IMR-90 (cell line): ENCODE measurements around the gene ADAMTSL4. TPM values are rescaled to one million over a fixed set of nuclear protein-coding genes. Genes with fewer than 3 reads are reported as not detected.

Experiments used
- ATAC-seq: fragments of 200-7000 bp; cut with Tn5 transposase; 2 replicates; pipeline ENCODE4 v1.9.1; 2020; ENCODE audit warnings: low read depth, mild to moderate bottlenecking, moderate library complexity
- BruUV-seq: library from RNA; stranded (reverse); fragments of 400-500 nt; replicated peaks from 2 replicates; lab custom pipeline; 2021; lab: Mats Ljungman, UMichigan
- CTCF ChIA-PET: fragments of 300-600 bp; formaldehyde crosslinking; extraction: SDS; loops from one replicate; lab custom pipeline; 2021; ENCODE audit warnings: antibody characterized with exemption; lab: Yijun Ruan, JAX
- POLR2A ChIA-PET: fragments of 300-600 bp; sonication (Branson Sonifier 250); formaldehyde crosslinking; loops from one replicate; lab custom pipeline; 2022; ENCODE audit warnings: antibody characterized with exemption; ENCODE audit not compliant: unreplicated experiment; lab: Charles Lee
- DNase-seq: peaks from one replicate; pipeline ENCODE4 v3.0.0; 2013
- H2AFZ ChIP-seq: replicated peaks from 2 replicates; pipeline ENCODE3; 2013; ENCODE audit warnings: low read length, mild to moderate bottlenecking; ENCODE audit not compliant: poor library complexity
- H2AK5ac ChIP-seq: 2 replicates; pipeline ENCODE4 v1.6.1; 2013; ENCODE audit warnings: low read depth, low read length, inconsistent platforms
- H2AK9ac ChIP-seq: replicated peaks from 2 replicates; pipeline ENCODE3; 2013; ENCODE audit warnings: mild to moderate bottlenecking, low read depth, low read length, moderate library complexity; ENCODE audit not compliant: poor library complexity
- H2BK120ac ChIP-seq: 2 replicates; pipeline ENCODE4 v1.6.1; 2013; ENCODE audit warnings: low read depth, low read length, inconsistent platforms
- H2BK15ac ChIP-seq: 3 replicates; pipeline ENCODE4 v1.6.1; 2013; ENCODE audit warnings: low read depth, low read length, inconsistent platforms
- H2BK20ac ChIP-seq: 2 replicates; pipeline ENCODE4 v1.6.1; 2013; ENCODE audit warnings: low read depth, mild to moderate bottlenecking, inconsistent platforms, low read length, moderate library complexity
- H2BK5ac ChIP-seq: 2 replicates; pipeline ENCODE4 v1.6.1; 2013; ENCODE audit warnings: mild to moderate bottlenecking, low read depth, low read length, inconsistent platforms; ENCODE audit not compliant: poor library complexity, severe bottlenecking
- H3K14ac ChIP-seq: replicated peaks from 2 replicates; pipeline ENCODE4 v1.6.1; 2013; ENCODE audit warnings: low read depth, low read length, inconsistent platforms
- H3K18ac ChIP-seq: 2 replicates; pipeline ENCODE4 v1.6.1; 2013; ENCODE audit warnings: low read depth, low read length, control low read depth
- H3K23ac ChIP-seq: 2 replicates; pipeline ENCODE4 v1.6.1; 2013; ENCODE audit warnings: low read depth, low read length, inconsistent platforms
- H3K27ac ChIP-seq: 2 replicates; pipeline ENCODE4 v1.5.1; 2013; ENCODE audit warnings: mild to moderate bottlenecking, control low read depth, low read length; ENCODE audit not compliant: insufficient read depth
- H3K27me3 ChIP-seq: 2 replicates; pipeline ENCODE4 v1.6.1; 2013; ENCODE audit warnings: low read length; ENCODE audit not compliant: control insufficient read depth, insufficient read depth
- H3K36me3 ChIP-seq: 2 replicates; pipeline ENCODE4 v1.6.1; 2013; ENCODE audit warnings: low read length, mixed read lengths; ENCODE audit not compliant: control insufficient read depth, insufficient read depth
- H3K4ac ChIP-seq: 2 replicates; pipeline ENCODE4 v1.6.1; 2013; ENCODE audit warnings: low read depth, low read length, inconsistent platforms
- H3K4me1 ChIP-seq: 2 replicates; pipeline ENCODE4 v1.6.1; 2013; ENCODE audit warnings: low read length, mixed read lengths; ENCODE audit not compliant: control insufficient read depth, insufficient read depth
- H3K4me2 ChIP-seq: 2 replicates; pipeline ENCODE4 v1.6.1; 2013; ENCODE audit warnings: low read depth, mild to moderate bottlenecking, control low read depth, low read length, moderate library complexity
- H3K4me3 ChIP-seq: 2 replicates; pipeline ENCODE4 v1.5.1; 2013; ENCODE audit warnings: low read depth, mild to moderate bottlenecking, control low read depth, low read length, moderate library complexity; ENCODE audit not compliant: insufficient read depth
- H3K56ac ChIP-seq: 2 replicates; pipeline ENCODE4 v1.6.1; 2013; ENCODE audit warnings: low read length, inconsistent platforms; ENCODE audit not compliant: insufficient read depth; ENCODE audit errors: extremely low read depth
- H3K79me1 ChIP-seq, 2 experiments: 2 replicates each; pipeline ENCODE4 v1.6.1; 2013; ENCODE audit warnings: low read length in 2 of 2, inconsistent platforms in 1 of 2, low read depth in 1 of 2
- H3K9ac ChIP-seq: 2 replicates; pipeline ENCODE4 v1.6.1; 2013; ENCODE audit warnings: low read depth, low read length, control low read depth
- H3K9me1 ChIP-seq: 2 replicates; pipeline ENCODE4 v1.6.1; 2013; ENCODE audit warnings: low read length, inconsistent platforms; ENCODE audit not compliant: insufficient read depth
- H3K9me3 ChIP-seq: 2 replicates; pipeline ENCODE4 v1.6.1; 2013; ENCODE audit warnings: low read length; ENCODE audit not compliant: control insufficient read depth, insufficient read depth
- H4K20me1 ChIP-seq: 2 replicates; pipeline ENCODE4 v1.6.1; 2013; ENCODE audit warnings: low read length, inconsistent platforms; ENCODE audit not compliant: insufficient read depth
- H4K5ac ChIP-seq: 2 replicates; pipeline ENCODE4 v1.6.1; 2013; ENCODE audit warnings: mild to moderate bottlenecking, low read depth, low read length, control low read depth
- H4K8ac ChIP-seq, 2 experiments: 2 replicates each; pipeline ENCODE4 v1.6.1; 2013; ENCODE audit warnings: low read depth in 2 of 2, low read length in 2 of 2, control low read depth in 1 of 2, inconsistent platforms in 1 of 2
- H4K91ac ChIP-seq: 2 replicates; pipeline ENCODE4 v1.6.1; 2013; ENCODE audit warnings: low read depth, low read length, inconsistent platforms; ENCODE audit not compliant: insufficient read depth
- BHLHE40 ChIP-seq: fragments of 150-350 bp; IDR thresholded peaks from 2 replicates; pipeline ENCODE4 v1.6.1; 2016; ENCODE audit warnings: mild to moderate bottlenecking, low read depth, low read length
- CEBPB ChIP-seq: IDR thresholded peaks from 2 replicates; pipeline ENCODE4 v1.6.1; 2012; ENCODE audit warnings: low read depth, low read length, improper control_type of control experiment
- CHD1 ChIP-seq: IDR thresholded peaks from 2 replicates; pipeline ENCODE4 v1.6.1; 2012; ENCODE audit warnings: low read depth, low read length, improper control_type of control experiment
- CTCF ChIP-seq: conservative IDR thresholded peaks from 2 replicates; pipeline ENCODE4 v1.5.1; 2012; ENCODE audit warnings: mild to moderate bottlenecking, low read depth, low read length, improper control_type of control experiment
- MAZ ChIP-seq: IDR thresholded peaks from 2 replicates; pipeline ENCODE4 v1.6.1; 2012; ENCODE audit warnings: low read depth, mild to moderate bottlenecking, low read length, improper control_type of control experiment, moderate library complexity, borderline replicate concordance
- NFE2L2 ChIP-seq: fragments of 150-350 bp; IDR thresholded peaks from 2 replicates; pipeline ENCODE4 v1.6.1; 2016; ENCODE audit warnings: low read depth, mild to moderate bottlenecking, low read length
- POLR2A ChIP-seq: IDR thresholded peaks from 2 replicates; pipeline ENCODE4 v1.6.1; 2012; ENCODE audit warnings: mild to moderate bottlenecking, low read depth, low read length
- RAD21 ChIP-seq: IDR thresholded peaks from 2 replicates; pipeline ENCODE4 v1.6.1; 2012; ENCODE audit warnings: low read length, improper control_type of control experiment
- RCOR1 ChIP-seq: IDR thresholded peaks from 2 replicates; pipeline ENCODE4 v1.6.1; 2012; ENCODE audit warnings: mild to moderate bottlenecking, low read length, improper control_type of control experiment; ENCODE audit not compliant: insufficient replicate concordance
- RFX5 ChIP-seq: IDR thresholded peaks from 2 replicates; pipeline ENCODE4 v1.8.0; 2012; ENCODE audit warnings: low read depth, mild to moderate bottlenecking, low read length, moderate library complexity
- SMC3 ChIP-seq: fragments of 150-350 bp; IDR thresholded peaks from 2 replicates; pipeline ENCODE4 v1.6.1; 2016; ENCODE audit warnings: low read depth, mild to moderate bottlenecking, antibody characterized with exemption, low read length, moderate library complexity
- WGBS, 2 experiments: methylation state at CpG; one replicate each; pipeline versions ENCODE4 v1.1.5 to v1.1.7; 2013; ENCODE audit warnings: missing lambda C conversion rate in 2 of 2; ENCODE audit not compliant: insufficient read length in 1 of 2; ENCODE audit errors: extremely low coverage in 2 of 2; 5-methylcytosine and 5-hydroxymethylcytosine counted together
- dilution Hi-C: fragments of 300-500 bp; cut with HindIII; formaldehyde crosslinking; loops from one replicate; pipeline ENCODE4 v1.14.3; 2018; ENCODE audit warnings: low sequenced_read_pairs; ENCODE audit not compliant: unreplicated experiment
- in situ Hi-C: fragments of 300-500 bp; cut with MboI; formaldehyde crosslinking; loops from 3 replicates; pipeline ENCODE4 v1.14.3; 2019; ENCODE audit warnings: low sequenced_read_pairs, inconsistent platforms, mixed read lengths
- intact Hi-C: fragments of 100-400 bp; cut with micrococcal nuclease; formaldehyde crosslinking; loops from 2 replicates; pipeline ENCODE4 v1.10.0; 2022
- polyA plus RNA-seq, 3 experiments: library from polyadenylated mRNA; depleted of rRNA; stranded (reverse); fragments of >200 nt; gene quantifications; 2 replicates each; pipeline ENCODE4 v1.2.3, GENCODE V29; 2012; ENCODE audit warnings: low replicate concordance in 1 of 3
- total RNA-seq: library from RNA; depleted of rRNA; stranded (reverse); fragments of >200 nt; gene quantifications from 2 replicates; pipeline ENCODE4 v1.2.3, GENCODE V29; 2012
- TF ChIP-seq, protein P1 (sequence below): fragments of 150-350 bp; IDR thresholded peaks from 2 replicates; pipeline ENCODE4 v1.6.1; 2017; ENCODE audit warnings: mild to moderate bottlenecking, antibody characterized with exemption, low read length, low read depth
- TF ChIP-seq, protein P2 (sequence below): fragments of 150-350 bp; IDR thresholded peaks from 2 replicates; pipeline ENCODE4 v1.6.1; 2016; ENCODE audit warnings: low read depth, mild to moderate bottlenecking, low read length, moderate library complexity, borderline replicate concordance

Gene ADAMTSL4
- total and polyA plus RNA-seq, 2 of the 4 experiments (the other 2 are of a cell fraction): 0.54 to 12.2 TPM

GRCh38 chr1:150555971-150556865, 7.0 kb downstream of the ADAMTSL4 start:
- H2AK5ac ChIP-seq: no peak overlapping the region
- H3K4me1 ChIP-seq: peaks cover 20% of the 10 kb centered on the region
- H3K18ac ChIP-seq: no peak overlapping the region
- no peak overlapping the region for H4K5ac ChIP-seq
- no peak overlapping the region for H2BK15ac ChIP-seq
- H3K56ac ChIP-seq: no peak overlapping the region
- H2AK9ac ChIP-seq: no peak overlapping the region
- no TSS peak for BruUV-seq
- no peak for TF ChIP-seq SMC3
- TF ChIP-seq RFX5: no peak
- no peak for TF ChIP-seq BHLHE40
- no peak for TF ChIP-seq CTCF
- no peak for TF ChIP-seq POLR2A
- TF ChIP-seq, protein P1, sequence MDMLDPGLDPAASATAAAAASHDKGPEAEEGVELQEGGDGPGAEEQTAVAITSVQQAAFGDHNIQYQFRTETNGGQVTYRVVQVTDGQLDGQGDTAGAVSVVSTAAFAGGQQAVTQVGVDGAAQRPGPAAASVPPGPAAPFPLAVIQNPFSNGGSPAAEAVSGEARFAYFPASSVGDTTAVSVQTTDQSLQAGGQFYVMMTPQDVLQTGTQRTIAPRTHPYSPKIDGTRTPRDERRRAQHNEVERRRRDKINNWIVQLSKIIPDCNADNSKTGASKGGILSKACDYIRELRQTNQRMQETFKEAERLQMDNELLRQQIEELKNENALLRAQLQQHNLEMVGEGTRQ: no peak
- no peak for TF ChIP-seq MAZ
- TF ChIP-seq, protein P2, sequence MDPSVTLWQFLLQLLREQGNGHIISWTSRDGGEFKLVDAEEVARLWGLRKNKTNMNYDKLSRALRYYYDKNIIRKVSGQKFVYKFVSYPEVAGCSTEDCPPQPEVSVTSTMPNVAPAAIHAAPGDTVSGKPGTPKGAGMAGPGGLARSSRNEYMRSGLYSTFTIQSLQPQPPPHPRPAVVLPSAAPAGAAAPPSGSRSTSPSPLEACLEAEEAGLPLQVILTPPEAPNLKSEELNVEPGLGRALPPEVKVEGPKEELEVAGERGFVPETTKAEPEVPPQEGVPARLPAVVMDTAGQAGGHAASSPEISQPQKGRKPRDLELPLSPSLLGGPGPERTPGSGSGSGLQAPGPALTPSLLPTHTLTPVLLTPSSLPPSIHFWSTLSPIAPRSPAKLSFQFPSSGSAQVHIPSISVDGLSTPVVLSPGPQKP: no peak
- no peak for TF ChIP-seq RCOR1
- TF ChIP-seq RAD21: no peak
- TF ChIP-seq NFE2L2: no peak
- TF ChIP-seq CHD1: no peak
- no peak for TF ChIP-seq CEBPB
- H3K27me3 ChIP-seq: no peaks in the 10 kb centered on the region
- no peak overlapping the region for H4K8ac ChIP-seq
- no peak overlapping the region for H3K9ac ChIP-seq
- no peak overlapping the region for H3K14ac ChIP-seq
- dilution Hi-C loops (no loop called here), intact Hi-C loops (no loop called here), in situ Hi-C loops (loop anchor here (10.0 kb wide), 1 partner anchor 291 kb away; the partner anchor contains the start of gene APH1A)
- ChIA-PET POLR2A (no interaction called here), CTCF (no interaction called here)
- WGBS, 2 experiments: 0% methylated on average over 1 of the region's 26 CpGs; no CpG with 5 or more reads in 1 of the 2 experiments
- H2BK5ac ChIP-seq: no peak overlapping the region
- H3K4me3 ChIP-seq: no peak overlapping the region
- ATAC-seq (no peak), DNase-seq (no peak)
- peaks cover 11% of the 10 kb centered on the region for H3K9me1 ChIP-seq
- H3K4me2 ChIP-seq: no peak overlapping the region
- no peaks in the 10 kb centered on the region for H3K9me3 ChIP-seq
- H3K4ac ChIP-seq: no peak overlapping the region
- no peak overlapping the region for H3K23ac ChIP-seq
- H3K79me1 ChIP-seq: peaks cover 8 to 66% of the 10 kb centered on the region in 2 experiments
- no peak overlapping the region for H2BK120ac ChIP-seq
- H3K36me3 ChIP-seq: peaks cover 5% of the 10 kb centered on the region
- no peak overlapping the region for H3K27ac ChIP-seq
- no peak overlapping the region for H2AFZ ChIP-seq
- peaks cover 15% of the 10 kb centered on the region for H4K20me1 ChIP-seq
- no peak overlapping the region for H4K91ac ChIP-seq
- no peak overlapping the region for H2BK20ac ChIP-seq
